NCI-H748 (cell line): ENCODE results near the gene WHAMM.

Experiments
- DNase-seq: peaks from one replicate; lab custom pipeline; 2025; ENCODE audit not compliant: unreplicated experiment; lab: John Stamatoyannopoulos, UW

The WHAMM gene

DNA sequence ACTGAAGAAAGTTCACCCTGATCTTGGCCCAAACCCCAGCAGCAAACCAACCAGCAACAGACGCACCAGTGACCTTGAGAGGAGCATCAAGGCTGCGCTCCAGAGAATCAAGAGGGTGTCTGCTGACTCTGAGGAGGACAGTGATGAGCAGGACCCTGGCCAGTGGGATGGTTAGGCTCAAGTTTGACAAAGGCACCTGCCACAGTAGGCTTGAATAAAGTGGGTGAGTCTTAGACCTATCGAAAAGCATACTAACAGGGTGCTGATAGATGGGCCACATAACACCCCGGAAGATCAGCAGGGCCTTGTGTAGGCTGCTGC, 23.9 kb downstream of the WHAMM start:
- DNase-seq, result no peak

DNA sequence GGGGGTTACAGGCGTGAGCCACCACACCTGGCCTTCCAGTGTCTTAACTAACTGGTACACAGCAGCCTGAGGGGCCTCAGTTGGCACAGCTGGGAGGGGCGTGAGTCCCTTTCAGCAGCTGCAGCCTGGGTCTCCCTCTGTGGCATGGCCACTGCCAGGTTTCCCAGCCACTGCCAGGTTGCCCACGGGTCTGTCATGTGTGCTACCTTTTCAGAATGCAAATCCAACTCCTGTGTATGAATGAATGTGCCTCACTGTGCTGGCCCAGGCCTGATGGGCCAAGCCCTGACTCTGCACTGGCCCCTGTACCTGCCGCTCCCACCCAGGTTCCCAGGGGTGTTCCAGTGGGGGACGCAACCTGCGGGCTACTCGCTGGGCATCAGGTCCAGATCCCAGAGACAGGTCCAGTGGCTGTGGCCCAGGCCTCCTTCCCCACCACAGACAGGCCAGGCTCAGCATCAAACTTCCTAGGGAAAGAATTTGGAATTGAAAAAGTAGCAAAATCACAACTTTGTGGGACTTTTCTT, 26.0 kb downstream of the WHAMM start:
- DNase-seq, result no peak

DNA sequence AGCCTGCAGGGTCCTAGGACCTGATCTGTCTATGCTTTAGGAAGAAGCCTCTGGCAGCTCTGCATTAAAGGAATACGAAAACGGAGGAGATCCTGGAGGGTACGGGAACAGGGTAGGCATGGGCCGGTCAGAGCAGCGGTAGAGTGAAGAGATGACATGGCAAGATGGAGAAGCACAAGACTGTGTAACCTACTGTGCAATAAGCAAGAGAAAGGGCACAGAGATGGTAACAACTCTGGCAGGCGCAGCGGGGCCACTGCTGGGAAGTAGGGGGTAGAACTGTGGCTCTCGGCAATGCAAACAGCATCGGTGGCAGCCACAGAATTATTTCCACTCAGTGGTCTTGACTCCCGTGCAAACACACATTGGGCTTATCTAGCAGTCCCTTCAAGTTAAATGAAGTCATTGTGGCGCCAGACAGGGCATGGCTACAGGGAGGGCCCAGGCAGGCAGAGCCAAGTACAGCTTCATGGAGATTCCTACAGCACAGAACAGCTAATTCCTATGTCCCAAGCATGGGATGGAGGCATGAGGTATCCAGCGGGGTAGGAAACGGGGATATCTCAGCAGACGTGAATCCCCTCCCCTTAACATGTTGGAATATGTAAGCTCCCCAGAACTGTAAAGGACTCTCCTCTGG, 28.8 kb downstream of the WHAMM start:
- DNase-seq, result no peak

DNA sequence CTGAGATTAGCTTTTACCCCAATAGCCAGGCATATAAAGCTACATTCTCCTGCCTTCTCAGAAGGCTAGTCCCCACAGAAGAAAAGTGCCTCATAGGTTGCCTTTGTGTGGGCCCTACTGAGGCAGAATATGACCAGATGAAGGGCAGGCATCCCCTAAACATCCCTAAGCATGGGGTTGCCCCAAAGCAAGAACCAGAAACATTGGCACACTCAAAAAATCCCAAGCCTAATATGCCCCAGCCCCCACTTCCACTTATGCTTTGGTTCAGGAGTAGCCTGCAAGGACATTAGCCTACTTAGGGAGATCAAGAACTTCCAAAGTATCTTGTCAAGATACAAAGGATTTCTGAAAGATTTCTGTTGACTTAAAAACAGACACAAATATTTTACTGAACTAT, 29.7 kb downstream of the WHAMM start:
- DNase-seq, result no peak

DNA sequence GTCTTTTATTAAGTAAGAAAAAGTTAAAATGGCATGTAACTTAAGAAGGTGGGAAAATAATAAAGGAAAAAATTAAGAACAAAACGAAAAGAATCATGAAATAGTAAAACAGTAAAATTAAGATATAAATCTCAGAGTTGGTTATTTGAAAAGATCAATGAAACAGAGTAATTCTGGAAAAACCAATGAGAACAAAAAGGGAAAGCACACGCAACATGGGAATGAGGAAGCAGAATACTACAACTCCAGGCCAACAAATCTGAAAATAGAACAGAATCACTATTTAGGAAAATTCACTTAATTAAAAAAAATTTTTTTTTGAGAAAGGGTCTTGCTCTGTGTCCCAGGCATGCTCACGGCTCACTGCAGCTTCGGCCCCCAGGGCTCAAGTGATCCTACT, 30.7 kb downstream of the WHAMM start:
- DNase-seq, result no peak

DNA sequence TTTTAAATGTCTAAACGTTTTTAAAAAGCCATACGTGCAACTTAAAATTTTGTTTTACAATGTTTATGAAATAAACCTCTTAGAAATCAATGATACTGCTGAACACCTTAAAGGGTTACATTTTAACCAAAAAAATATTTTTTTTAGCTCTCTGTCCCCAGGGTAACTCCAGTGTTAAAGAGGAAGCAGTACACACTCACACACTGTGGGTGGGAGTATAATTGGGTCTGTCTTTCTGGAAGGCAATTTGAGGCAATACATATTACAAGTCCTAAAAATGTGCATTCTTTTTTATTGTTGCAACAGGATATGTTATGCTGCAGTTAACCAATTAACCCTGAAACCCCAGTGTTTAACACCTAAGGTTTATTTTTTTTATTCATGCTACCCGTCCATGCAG, 34.1 kb downstream of the WHAMM start:
- DNase-seq, result no peak

DNA sequence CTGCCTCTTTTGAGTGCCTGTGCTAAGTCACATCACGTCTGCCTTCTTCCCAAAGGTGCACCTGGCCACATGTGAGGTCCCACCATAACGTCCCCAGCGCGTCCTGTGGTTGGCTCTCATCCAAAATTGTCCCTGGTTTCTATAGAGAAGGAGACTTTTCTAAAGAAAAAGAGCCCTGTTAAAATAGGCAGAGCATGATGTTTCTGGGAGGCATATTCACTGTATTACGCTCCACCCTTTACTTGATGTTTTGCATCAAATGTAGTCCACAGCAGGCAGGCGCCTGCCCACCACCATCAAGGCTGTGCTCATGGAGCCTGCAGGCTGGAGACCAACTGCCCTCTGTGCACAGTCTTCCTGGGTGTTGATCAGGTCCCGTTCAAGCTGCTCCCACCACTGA, 36.3 kb downstream of the WHAMM start:
- DNase-seq, result no peak

DNA sequence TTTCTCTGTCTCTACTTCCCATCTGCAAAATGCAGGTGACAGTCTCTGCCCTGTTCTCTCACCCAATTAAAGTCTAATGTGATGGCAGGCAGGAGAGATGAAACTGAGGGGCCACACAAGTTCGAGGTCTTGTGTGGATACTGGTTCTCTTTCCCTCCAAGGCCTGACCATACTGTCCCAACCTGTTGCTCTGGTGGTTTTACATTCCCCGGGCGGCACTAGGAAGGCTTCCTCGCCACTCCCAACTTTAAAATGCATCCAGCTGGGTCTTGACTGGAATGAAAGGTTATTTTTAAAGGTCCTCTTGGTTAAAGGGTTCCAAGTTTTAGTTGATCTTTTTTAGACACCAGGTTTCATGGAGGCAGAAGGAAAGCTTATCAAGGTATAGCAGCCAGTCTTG, 37.2 kb downstream of the WHAMM start:
- no peak for DNase-seq

DNA sequence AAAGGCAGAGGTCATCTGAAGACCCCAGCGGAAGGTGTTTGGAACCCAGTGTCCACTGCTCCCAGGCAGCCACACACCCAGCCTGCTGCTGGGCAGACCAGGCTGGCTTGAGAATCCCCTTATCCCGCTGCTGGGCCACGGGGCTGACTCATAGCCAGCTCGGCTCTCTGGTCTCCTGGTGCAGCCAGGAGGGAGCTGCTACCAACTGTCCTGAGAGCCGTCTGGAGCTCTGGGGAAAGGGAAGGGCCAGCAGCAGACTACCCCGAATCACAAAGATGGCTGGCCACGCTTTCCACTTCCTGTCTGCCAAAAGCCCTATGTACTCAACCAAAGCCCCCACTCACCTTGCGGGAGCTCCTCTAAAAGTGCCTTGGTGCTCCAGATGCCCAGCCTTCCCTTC, 38.3 kb downstream of the WHAMM start:
- no peak for DNase-seq

DNA sequence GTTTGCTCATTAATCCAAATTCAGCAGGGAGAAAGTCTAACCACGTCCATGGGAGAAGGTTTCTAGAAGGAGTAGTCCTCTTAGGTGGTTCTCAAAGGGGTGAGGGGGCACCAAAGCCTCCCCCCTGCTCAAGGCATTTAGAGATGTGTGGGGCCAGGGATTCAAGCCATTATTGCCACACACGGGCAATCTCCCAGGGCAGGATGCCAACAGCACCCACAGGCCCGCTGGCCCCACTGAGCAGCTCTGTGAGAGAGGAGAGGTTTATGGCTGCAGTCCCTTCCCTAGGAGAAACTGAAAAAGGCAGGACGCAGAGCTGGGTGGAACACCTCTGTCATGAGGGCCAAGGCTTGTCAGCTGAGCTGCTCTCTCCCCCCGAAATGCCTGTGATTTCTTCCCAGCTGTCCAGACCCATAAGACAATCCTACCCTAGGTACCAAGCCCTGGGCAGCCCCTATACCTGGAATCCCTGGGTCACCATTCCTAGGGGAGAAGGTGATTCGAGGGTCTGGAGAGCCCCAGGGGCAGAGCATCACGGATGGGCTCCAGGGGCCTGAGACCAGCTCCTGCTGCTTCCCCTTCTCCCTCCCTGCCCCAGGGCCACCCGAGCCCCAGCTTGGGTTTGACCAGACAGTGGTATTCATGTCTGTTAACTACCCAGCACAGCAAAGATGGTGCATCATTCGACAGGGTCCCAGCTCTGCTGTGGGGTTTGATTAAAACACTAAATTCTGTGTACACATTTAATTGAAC, 39.0 kb downstream of the WHAMM start:
- no peak for DNase-seq

DNA sequence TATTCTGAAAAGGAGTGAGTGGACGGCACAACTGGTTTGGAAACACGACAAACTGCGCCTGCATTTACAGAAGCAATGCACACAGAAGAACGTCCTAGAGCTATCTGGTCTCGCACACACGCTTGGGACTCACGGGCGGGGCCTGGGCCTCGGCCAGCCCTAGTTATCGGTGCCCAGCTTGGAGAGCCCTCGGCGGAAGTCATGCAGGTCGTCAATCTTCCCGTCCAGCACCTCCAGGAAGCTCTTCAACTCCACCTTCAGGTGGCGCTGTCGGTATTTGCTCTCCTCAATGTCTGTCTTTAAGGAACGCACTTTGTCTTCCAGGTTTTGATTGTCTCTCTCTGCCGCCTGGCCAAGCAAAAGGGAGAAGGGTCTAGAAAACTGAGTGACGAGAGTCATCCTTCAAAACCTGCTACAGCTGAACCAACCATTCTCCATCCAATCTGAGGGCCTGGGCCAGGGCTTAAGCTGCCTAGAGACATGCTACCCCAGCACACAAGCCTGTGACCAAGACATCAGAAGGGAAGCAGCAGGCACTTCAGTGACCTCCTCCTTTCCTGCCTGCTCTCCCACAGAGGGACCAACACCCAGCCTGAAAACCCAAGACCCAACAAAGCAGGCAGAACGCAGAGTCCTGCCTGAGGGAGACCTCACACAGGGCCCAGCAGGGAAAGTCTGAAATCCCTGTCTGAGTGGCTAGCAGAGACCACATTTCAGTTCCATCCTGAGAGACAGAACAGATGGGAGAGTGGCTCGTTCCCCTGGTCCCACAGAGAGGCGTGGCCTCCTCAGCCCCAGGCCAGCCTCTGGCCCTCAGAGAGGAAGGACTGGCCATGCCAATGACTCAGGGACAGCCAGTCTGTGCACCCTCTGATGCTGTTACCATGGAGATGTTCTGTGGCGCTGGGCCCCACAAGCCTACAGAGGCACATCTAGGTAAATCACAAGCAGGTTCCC, 40.4 kb downstream of the WHAMM start:
- peak; percentile 58 for DNase-seq

DNA sequence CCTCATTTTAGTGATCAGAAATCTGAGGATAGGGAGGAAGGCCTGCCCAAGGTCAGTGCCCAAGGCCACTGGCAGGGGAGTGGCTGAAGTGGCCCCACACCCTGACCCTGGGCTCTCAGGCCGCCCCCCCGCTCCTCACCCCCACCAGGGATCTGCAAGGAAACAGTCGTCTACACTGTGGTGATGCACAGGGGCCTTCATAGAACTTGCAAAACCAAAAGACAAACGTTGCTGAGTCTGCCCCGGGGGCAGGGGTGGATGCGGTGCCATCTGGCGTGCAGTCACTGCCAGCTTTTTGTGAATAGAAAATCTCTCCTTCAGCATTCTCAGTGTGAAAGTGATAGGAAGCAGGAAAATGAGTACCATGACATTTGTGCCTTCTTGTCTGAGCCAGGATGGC, 41.3 kb downstream of the WHAMM start:
- DNase-seq, result no peak

DNA sequence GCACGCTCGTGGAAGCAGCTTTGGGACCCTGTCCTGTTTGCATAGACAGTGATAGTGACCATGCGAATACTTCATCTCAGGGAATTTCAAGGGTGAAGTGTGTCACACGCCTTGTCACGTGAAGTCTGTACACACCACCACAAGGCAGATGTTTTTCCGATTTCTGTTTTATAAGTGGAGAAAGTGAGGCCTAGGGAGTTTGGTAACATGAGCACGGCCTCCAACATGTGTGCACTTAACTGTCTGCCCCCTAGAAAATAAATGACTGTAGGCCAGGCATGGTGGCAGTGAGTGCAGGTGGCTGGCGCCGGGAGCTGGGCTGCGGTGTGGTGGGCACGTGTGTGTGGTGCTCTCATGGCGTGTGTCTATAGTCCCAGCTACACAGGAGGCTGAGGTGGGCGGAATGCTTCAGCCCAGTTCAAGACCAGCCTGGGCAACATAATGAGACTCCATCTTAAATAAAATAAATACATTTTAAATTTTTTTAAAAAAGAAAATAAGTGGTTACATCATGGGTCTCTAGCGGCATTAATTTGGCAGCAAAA, 42.0 kb downstream of the WHAMM start:
- no peak for DNase-seq

DNA sequence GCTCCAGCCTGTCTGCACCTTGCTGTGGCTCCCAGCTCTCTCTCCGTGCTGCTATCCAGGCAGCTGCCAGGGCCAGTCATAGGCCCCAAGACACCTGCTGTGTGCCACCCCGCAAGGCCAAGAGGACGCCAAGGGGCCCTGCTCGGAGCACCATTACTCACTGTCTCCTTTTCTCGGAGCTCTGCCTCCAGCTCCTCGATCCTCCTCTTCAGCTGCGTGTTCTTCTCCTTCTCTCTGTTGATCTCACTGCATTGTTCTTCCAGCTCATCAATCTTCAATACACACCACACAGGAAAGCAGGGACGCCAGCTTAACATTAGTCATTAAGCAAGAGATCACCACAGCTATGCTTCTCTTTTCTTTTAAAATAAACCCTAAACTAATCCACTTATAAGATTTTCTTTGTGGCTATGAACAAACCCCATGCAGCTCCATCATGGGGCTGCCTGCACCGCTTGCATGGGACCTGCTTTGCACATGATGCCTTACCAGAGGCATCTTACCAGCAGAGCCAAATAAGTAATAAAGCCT, 42.6 kb downstream of the WHAMM start:
- DNase-seq, result no peak

DNA sequence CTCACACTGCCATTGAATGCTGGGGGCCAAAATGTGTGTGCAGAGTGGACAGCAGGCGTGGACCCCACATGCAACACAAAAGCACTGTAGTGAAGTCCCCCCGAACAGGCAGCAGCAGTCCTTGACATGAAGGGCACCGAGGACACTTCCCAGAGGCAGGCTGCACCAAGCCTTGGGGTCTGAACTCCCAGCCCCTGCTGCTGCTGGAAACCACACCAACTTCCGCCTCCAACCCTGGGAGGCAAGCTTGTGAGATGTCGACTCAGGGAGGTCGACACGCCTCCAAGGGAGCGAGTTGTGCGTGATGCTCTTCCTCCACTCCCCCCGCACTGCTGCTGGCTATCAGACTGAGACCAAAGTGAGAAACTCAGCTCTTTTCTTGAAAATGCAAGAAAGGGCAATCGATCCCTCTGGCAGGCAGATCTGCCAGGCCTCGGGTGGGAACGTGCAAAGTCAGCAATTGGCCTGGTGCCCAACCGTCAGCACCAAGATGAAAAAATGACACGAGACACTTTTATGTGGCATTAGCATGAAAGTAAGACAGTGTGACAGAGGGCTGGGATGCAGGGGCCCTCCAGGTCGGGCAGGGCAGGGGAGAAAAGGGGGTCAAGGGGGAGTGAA, 43.6 kb downstream of the WHAMM start:
- DNase-seq, result no peak

DNA sequence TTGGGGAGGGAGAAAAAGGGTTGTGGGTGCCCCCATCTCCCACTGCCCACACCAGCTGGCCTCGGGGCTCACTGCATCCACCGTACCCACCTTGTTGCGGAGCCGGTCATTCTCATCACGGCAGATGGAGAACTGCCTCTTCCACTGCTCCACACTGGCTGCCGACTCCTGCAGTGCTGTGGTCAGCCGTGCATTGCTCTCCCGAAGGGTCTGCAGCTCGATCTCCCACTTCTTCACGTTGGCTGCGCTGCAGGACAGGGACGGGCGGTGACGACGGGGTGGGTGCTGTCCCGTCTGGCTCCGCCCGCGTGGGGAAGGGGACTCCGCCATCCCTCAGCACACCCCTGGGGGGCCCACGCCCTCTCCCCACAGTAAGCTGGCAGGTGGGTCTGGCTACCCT, 45.1 kb downstream of the WHAMM start:
- no peak for DNase-seq

DNA sequence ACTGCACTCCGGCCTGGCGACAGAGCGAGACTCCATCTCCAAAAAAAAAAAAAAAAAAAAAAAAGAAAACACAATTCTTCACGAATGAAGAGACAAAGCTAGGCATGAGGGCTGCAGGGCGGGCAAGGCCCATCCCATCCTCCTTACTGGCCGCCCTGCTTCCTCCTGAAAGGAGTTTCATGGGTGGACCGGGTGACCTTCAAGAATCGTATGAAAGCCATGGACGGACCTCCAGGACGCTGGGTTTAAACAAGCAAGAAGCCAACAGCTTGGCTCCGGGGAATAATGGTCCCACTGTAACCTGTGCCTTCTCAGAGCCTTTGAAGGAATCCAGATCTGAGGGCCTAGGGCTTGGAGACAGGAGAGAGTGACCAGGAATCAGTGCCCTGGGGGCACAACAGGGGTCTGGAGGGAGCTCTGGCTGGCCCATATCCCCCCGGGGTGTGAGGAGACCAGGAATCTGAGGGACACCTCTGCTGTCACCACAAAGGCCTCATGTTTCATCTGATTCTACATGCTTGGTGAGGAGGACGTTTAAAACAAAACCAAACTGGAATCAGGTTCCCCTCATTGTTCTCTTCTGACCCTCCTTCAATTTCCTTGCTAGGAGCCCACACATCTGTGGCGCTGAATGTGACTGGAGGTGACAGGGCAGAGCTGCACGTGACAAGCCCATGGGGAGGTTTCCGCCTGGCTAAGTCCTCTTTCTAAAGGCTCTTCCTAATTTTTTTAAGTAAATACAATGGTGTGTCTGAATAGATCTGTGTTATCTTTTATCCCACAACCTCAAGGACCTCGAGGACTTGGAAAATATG, 46.1 kb downstream of the WHAMM start:
- no peak for DNase-seq

DNA sequence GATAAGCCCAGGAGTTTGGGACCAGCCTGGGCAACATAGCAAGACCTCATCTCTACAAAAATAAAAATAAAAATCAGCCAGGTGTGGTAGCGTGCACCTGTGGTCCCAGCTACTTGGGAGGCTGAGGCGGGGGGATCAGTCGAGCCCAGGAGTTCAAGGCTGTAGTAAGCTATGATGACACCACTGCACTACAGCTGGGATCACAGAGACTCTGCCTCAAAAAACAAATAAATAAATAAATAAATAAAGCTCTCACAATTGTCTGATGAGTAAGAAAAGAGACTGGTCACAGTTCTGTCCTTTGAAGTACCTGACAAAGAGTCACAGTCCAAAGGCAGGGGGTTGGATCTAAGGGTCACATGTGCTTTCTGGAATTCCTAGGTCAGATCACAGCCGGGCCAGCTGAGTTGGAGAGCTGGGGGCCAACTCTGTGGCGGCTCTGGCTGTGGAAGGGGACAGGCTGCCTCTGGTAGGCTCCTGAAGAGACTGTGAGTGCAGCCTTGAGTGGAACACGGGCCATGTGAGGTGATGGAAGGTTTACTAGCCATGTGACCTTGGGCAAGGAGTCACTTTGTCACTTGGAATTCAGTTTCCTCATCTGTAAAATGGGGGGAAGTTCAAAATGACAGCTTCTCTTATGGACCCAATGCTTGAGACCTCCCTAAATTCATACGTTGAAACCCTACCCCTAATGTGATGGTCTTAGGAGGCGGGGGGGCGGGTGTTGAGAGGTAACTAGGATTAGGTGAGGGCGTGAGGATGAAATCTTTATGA, 47.2 kb downstream of the WHAMM start:
- no peak for DNase-seq

DNA sequence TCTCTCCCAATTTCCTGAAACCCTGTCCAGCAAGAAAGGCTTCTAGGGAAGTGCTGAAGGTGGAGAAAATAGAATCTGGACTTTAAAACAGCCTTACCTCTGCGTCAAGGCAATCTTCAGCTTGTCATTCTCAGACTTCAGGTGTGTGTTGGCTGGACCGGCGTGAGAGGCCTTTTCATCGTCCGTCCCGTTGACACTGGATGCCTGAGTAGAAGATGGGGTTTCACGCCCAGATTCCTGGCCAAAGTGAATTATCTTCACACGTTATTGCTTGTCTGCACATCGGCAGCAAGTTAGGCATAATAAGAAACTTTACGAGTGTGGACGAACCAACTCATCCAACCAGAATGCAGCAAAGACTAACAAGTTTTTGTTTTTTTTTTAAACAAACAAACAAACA, 49.5 kb downstream of the WHAMM start:
- no peak for DNase-seq
